Upper lobe of right lung (tissue), 1 donor: Measurements from ENCODE around the gene GH2. TPM values are rescaled to one million over a fixed set of nuclear protein-coding genes. Genes with fewer than 3 reads are reported as not detected.
A peak's percentile ranks its signal among the peaks of the same experiment; 100 is the strongest.
"Not testable (repeated sequence)": the region's sequence is repeated elsewhere in the genome, so short reads cannot be mapped to it uniquely, and the experiment has no call there.

ENCODE experiments used
- ATAC-seq: fragments of 200-7000 bp; cut with Tn5 transposase; one replicate; pipeline ENCODE4 v1.9.1; 2020; ENCODE audit warnings: mild to moderate bottlenecking, moderate library complexity
- DNase-seq: peaks from one replicate; pipeline ENCODE4 v3.0.0-alpha.2; 2020
- H3K27ac ChIP-seq: fragments of 200-600 bp; one replicate; pipeline ENCODE4 v1.8.0; 2022
- H3K27me3 ChIP-seq: fragments of 200-600 bp; one replicate; pipeline ENCODE4 v1.8.0; 2022; ENCODE audit warnings: mild to moderate bottlenecking
- H3K36me3 ChIP-seq: fragments of 200-600 bp; one replicate; pipeline ENCODE4 v1.8.0; 2022
- H3K4me1 ChIP-seq: fragments of 200-600 bp; one replicate; pipeline ENCODE4 v1.8.0; 2022
- H3K4me3 ChIP-seq: fragments of 200-600 bp; one replicate; pipeline ENCODE4 v1.8.0; 2022; ENCODE audit warnings: mild to moderate bottlenecking
- H3K9me3 ChIP-seq: fragments of 200-600 bp; one replicate; pipeline ENCODE4 v1.8.0; 2022
- intact Hi-C: fragments of 100-400 bp; cut with DNase I; formaldehyde crosslinking; loops from one replicate; pipeline ENCODE4 v1.11.0; 2022
- total RNA-seq: library from RNA; stranded (reverse); fragmentation: NEBNext Ultra II Directional; extraction: Animal tissue kit (Norgen Biotek cat#: 25700); gene quantifications from one replicate; pipeline ENCODE4 v1.2.1, GENCODE V29; 2021
- TF ChIP-seq, protein P1 (sequence below): fragments of 200-600 bp; IDR thresholded peaks from one replicate; pipeline ENCODE4 v1.8.0; 2022; ENCODE audit warnings: antibody characterized with exemption
- donor health status: DM: no; HTN: yes; CAD: no; lungs with severe emphysema.

The GH2 gene
- total RNA-seq, 1 donor from 2014 or later = not detected

DNA sequence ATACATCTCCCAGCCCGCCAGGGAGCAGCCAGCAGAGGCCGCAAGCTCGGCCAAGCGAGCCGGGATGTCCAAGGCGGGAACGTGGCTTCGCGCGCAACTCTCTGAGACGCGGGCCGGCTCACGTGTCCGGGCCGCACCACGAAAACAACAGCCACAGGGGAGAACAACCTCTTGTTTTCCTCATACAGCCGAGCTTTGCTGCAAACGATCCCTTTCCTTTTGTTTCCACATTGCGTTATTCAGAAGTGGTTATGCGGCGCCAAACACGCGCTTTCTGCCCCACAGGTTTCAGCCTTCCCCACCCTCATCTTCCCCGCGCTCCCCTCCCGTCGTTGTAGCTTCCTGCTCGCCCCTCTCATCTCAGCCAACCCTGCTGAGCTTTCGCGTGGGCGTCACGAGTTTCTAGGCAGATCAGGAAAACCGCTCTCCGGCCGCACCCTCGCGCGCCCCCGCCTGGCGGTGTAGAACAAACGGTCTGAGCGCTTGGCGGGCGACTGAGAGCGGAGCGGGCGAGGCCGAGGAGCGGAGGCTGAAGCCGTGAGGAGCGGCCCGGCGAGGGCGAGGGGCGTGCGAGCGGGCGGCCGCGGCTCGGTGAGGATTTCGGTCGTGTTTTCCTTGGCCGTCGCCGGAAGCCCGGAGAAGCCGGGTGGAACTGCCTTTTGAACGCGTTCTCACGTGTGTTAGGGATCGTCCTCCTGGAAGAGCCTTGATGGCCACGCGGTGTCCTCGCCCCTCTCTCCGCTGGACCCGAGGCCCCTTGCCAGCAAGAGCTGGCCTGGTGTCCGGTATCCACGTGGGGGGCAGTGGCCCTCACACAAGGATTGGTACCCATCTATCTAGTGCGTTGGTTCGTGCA lies 32.7 kb downstream of the GH2 start:
- peak overlapping the region; percentile 67 for H3K27ac ChIP-seq
- intact Hi-C loops = no loop called here
- H3K4me3 ChIP-seq = peak overlapping the region; percentile 39
- no peaks in the 10 kb centered on the region for H3K36me3 ChIP-seq
- no peaks in the 10 kb centered on the region for H3K27me3 ChIP-seq
- ATAC-seq (peak; percentile 98), DNase-seq (peak; percentile 96)
- TF ChIP-seq, protein P1, sequence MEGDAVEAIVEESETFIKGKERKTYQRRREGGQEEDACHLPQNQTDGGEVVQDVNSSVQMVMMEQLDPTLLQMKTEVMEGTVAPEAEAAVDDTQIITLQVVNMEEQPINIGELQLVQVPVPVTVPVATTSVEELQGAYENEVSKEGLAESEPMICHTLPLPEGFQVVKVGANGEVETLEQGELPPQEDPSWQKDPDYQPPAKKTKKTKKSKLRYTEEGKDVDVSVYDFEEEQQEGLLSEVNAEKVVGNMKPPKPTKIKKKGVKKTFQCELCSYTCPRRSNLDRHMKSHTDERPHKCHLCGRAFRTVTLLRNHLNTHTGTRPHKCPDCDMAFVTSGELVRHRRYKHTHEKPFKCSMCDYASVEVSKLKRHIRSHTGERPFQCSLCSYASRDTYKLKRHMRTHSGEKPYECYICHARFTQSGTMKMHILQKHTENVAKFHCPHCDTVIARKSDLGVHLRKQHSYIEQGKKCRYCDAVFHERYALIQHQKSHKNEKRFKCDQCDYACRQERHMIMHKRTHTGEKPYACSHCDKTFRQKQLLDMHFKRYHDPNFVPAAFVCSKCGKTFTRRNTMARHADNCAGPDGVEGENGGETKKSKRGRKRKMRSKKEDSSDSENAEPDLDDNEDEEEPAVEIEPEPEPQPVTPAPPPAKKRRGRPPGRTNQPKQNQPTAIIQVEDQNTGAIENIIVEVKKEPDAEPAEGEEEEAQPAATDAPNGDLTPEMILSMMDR = peak; percentile 62
- H3K9me3 ChIP-seq = no peaks in the 10 kb centered on the region
- H3K4me1 ChIP-seq = peaks cover 3% of the 10 kb centered on the region

DNA sequence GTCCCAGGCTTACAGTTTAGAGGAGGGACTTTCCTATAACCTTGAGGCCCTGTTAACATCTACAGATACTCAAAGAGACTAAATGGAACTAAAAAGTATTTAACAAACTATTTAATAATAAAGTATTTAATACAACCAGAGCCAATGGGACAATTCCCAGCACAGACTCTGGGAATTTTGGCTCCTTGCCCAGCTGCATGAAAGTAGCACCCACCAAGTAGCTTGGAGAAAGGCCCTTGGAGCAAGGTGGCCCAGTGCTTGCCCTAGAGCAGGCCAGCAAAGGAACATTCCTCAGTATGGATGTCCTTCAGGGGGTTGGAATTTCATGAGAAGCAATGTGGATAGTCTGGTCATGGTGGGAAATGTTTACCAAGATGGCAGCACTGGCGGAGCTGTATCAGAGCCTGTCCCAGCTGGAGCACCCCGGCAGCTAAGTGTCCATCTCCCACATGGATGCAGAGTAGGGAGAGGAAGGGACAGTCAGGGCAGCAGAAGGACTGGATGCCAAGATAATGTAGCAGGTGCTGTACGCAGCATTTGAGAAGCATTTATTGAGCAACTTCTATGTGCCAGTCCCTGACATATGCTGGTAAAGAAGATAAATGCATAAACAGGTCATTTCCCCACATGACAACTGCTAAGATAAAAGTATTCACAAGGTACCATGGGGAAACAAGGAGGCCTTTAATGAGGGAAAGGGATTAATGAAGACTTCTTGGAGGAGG lies 34.1 kb downstream of the GH2 start:
- no peak for ATAC-seq
- no peaks in the 10 kb centered on the region for H3K9me3 ChIP-seq
- peaks cover 3% of the 10 kb centered on the region for H3K4me1 ChIP-seq
- TF ChIP-seq, protein P1 = no peak
- H3K27ac ChIP-seq = no peak overlapping the region
- H3K36me3 ChIP-seq = no peaks in the 10 kb centered on the region
- DNase-seq = no peak
- H3K27me3 ChIP-seq = no peaks in the 10 kb centered on the region
- intact Hi-C loops = no loop called here
- no peak overlapping the region for H3K4me3 ChIP-seq

DNA sequence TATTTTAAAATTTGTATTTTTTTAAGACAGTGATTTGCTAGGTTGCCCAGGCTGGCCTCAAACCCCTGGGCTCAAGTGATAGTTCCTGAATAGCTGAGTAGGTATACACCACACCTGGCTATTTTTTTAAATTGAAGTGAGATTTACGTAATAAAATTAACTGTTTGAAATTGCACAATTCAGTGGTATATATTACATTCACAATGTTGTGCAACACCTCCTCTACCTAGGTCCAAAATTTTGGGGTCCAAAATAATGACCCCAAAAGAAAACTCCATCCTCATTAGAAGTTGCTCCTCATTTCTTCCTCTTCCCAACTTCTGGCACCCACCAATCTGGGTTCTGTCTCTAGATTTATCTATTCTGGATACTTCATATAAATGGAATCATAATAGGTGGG lies 36.2 kb downstream of the GH2 start:
- H3K27ac ChIP-seq = no peak overlapping the region
- no peaks in the 10 kb centered on the region for H3K36me3 ChIP-seq
- intact Hi-C loops = no loop called here
- H3K4me3 ChIP-seq = no peak overlapping the region
- H3K4me1 ChIP-seq = peaks cover 15% of the 10 kb centered on the region
- TF ChIP-seq, protein P1 = no peak
- ATAC-seq (no peak), DNase-seq (no peak)
- no peaks in the 10 kb centered on the region for H3K9me3 ChIP-seq
- H3K27me3 ChIP-seq = no peaks in the 10 kb centered on the region

DNA sequence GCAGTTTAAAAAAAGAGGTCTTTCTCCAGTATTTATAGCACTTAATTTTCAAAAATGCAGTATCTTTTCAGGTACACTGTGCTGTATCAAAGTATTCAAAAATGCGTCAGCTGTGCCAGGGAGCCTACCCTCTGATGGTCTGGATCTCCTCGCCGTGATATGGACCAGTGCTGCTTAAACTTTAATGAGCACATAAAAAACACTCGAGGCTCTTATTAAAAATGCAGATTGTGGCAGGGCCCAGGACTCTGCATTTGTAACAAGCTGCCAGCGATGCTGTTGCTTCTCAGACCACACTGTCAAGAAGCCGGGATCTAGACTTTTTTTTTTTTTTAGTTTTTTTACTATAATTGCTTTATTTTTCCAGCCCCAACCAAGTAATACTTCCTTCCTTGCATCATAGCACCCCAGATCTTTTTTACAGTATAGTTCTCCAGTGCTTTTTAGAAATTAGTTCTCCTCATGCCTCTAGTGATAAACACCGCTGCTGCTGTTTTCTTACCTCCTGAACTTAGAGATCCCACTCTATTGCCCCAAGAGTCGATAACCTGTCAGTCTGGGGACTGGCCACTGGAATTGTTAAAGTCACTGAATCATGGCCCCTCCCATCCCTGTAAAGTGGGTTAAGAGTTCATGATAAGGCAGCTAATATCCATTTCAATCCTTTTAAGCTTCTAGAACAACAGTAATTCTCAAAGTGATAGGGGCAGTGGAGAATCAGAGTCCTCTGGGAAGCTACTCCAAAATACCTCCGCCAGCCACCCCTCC lies 37.6 kb downstream of the GH2 start:
- peak overlapping the region; percentile 94 for H3K27ac ChIP-seq
- no peaks in the 10 kb centered on the region for H3K27me3 ChIP-seq
- H3K36me3 ChIP-seq = no peaks in the 10 kb centered on the region
- peak overlapping the region; percentile 88 for H3K4me3 ChIP-seq
- no peak for ATAC-seq
- peaks cover 29% of the 10 kb centered on the region for H3K4me1 ChIP-seq
- intact Hi-C loops = no loop called here
- no peaks in the 10 kb centered on the region for H3K9me3 ChIP-seq
- DNase-seq = no peak
- TF ChIP-seq, protein P1 = no peak

DNA sequence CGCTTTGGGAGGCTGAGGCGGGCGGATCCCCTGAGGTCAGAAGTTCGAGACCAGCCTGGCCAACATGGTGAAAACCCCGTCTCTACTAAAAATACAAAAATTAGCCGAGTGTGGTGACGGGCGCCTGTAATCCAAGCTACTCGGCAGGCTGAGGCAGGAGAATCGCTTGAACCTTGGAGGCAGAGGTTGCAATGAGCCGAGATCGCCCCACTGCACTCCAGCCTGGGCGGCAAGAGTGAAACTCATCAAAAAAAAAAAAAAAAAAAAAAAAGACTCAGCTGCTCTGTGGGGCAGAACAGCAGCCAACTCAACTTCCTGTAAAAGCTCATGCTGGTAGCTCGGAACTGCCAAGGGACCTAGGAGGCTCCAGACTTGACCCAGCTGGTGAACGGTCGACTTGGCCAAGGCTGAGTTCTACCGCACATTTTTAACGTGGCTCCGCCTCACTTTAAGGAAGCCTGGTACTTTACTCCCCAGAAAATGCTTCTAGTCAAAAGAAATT lies 38.3 kb downstream of the GH2 start:
- DNase-seq, H3K27me3 ChIP-seq, H3K36me3 ChIP-seq, ATAC-seq, H3K9me3 ChIP-seq, intact Hi-C loops: not testable (repeated sequence)
- Histone ChIP-seq H3K4me3 (peak overlapping the region; percentile 88), H3K27ac (peak overlapping the region; percentile 94), H3K4me1 (peaks cover 33% of the 10 kb centered on the region)
